HG03097 (cell line): Measurements from ENCODE around the gene ACTR10.

ENCODE experiments used
- ATAC-seq: cut with Tn5 transposase; IDR thresholded peaks from one replicate; pipeline ENCODE4 v1.9.1; 2021; ENCODE audit not compliant: unreplicated experiment, low FRiP score

The ACTR10 gene

DNA sequence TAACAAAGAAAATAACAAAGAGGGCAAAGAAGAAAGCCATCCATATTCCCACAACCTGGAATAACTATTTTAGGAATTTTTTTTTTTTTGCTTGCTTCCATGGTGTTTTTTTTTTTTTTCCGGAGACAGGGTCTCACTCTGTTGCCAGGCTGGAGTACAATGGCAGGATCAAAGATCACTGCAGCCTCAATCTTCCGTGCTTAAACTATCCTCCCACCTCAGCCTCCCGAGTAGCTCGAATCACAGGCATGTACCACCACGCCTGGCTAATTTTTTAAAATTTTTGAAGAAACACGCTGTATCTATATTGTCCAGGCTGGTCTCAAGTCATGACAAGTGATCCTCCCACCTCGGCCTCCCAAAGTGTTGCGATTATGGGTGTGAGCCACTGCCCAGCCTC, 78.2 kb downstream of the ACTR10 start:
- ATAC-seq = no peak

DNA sequence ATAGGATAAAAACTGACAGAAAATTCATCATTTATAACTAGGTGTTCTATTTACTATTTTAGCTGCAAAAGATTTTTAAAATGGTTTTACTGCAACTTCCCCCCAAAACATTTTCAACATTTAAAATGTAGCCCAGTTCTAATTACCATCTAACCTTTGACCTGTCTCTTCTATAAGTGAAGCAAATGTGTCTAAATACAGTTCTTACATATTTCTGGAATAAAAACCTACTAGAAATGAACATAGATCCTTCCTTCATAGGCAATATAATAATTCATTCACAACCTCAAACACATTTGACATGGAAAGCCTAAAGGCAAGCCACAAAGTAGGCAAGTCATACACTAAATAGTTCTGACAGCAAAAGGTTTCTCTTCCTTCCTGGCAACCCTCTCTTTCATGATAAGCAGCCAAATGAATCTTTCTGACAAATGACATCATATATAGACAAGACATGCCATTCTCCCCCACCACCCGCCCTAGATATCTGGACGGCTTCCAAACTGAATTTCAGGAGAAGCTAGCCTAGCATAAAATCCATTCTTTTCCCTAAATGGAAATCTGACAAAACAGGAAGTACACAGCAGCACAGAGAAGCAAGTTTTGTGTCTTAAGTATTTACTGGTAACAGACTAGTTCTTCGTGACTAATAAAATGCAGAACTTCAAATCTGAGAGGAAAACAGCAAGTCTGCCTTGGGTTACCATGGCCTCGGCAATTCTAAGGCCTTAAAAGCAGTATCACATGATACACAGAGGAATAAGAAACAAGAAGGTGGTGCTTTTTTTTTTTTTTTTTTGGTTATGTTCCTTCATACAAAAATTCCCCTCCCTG, 81.2 kb downstream of the ACTR10 start:
- no peak for ATAC-seq

DNA sequence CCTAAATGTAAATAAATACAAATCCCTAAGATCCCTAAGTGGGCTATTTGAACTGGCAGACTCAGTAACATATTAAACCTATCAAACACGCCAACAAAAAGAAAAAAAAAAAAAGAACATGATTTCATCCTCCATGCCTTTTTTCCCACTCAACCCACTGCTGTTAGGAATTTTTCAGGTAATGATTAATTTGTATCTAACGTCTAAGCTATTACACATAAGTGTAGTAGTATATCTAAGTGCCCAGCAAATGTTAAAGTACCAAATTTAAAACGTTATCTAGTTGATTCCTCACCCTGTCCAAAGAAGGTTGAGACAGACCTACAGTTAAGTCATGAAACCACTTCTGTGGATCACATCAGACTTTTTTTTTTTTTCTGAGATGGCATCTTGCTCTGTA, 82.0 kb downstream of the ACTR10 start:
- no peak for ATAC-seq

DNA sequence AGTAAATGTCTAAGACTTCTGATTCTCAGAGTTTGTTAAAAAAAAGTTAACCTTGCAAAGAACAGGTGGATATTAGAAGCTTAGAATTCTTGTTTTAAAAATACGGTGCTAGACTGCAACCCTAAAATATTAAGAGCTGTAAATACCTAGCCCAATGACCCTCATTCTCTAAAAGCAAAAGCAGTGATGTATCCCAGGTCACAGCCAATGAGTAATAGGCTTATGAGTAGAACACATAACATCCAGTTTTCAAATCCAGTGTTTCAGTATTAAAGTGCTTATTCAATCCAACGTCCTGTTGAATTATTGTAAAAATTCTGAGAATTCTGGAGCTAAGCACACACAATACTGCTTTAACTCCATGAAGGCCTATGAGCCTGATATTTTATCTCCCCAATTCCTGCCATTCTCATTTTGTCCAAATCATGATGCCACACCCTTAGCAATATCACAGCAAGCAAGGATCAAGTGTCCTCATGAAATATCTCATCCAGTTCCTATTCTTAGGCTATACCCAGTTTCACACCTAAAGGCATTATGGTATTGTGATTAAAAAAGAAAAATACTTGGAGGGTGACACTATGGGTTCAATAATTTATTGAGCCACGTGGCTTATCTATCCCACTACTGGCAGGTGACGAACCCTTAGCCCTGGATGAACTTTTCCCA, 83.1 kb downstream of the ACTR10 start:
- no peak for ATAC-seq

DNA sequence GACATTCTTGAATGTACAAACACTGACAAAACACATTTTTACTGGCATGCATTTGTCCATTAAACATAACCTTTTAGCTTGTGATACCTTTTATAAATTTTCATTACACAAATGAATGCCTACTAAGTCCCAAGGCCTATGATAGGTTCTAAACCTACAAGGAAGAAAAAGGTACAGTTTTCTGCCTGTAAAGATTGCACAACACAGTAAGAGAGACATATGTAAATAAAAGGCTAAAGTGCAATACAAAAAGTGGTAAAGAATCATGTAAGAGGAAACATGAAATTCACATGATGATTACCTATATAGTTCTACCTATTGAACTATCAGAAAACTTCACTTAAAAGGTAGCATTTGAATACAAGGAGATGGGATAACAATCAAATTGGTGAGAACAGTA, 83.8 kb downstream of the ACTR10 start:
- ATAC-seq = no peak

DNA sequence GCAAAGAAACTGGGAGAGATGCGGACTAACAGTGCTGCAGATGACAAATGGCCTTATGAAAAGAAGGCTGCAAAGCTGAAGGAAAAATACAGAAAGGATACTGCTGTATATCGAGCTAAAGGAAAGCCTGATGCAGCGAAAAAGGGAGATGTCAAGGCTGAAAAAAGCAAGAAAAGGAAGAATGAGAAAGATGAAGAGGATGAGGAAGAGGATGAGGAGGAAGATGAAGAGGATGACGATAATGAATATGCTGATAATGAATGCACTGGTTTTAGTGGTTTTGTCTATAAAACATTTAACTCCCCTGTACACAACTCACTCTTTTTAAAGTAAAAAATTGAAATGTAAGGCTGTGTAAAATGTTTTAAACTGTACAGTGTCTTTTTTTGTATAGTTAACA, 85.2 kb downstream of the ACTR10 start:
- ATAC-seq = no peak
